PC-9 (cell line): ENCODE data around the gene PCDHGB5. TPM values are rescaled to one million over a fixed set of nuclear protein-coding genes. Genes with fewer than 3 reads are reported as not detected.
"Not testable (repeated sequence)": the region's sequence is repeated elsewhere in the genome, so short reads cannot be mapped to it uniquely, and the experiment has no call there.

ENCODE experiments used
- BruUV-seq: library from RNA; stranded (reverse); fragments of 400-500 nt; replicated peaks from 2 replicates; lab custom pipeline; 2021; lab: Mats Ljungman, UMichigan
- CTCF ChIA-PET: fragments of 300-600 bp; sonication (Branson Sonifier 250); formaldehyde crosslinking; loops from one replicate; lab custom pipeline; 2022; ENCODE audit warnings: antibody characterized with exemption; lab: Charles Lee
- POLR2A ChIA-PET: fragments of 300-600 bp; sonication (Branson Sonifier 250); formaldehyde crosslinking; loops from one replicate; lab custom pipeline; 2022; ENCODE audit warnings: antibody characterized with exemption; ENCODE audit not compliant: unreplicated experiment; lab: Charles Lee
- DNase-seq, 2 experiments: peaks; one replicate each; pipeline versions ENCODE4 v3.0.0 to v3.0.0-alpha.2; 2015 to 2022; ENCODE audit warnings: mixed read lengths in 1 of 2
- H2AFZ ChIP-seq: fragments of 200-600 bp; sonication (generic); 2 replicates; pipeline ENCODE4 v1.8.1; 2017; ENCODE audit warnings: antibody characterized with exemption
- H3F3A ChIP-seq: fragments of 200-600 bp; sonication (generic); 2 replicates; pipeline ENCODE4 v1.8.1; 2017; ENCODE audit warnings: antibody characterized with exemption, mild to moderate bottlenecking, low read depth; ENCODE audit not compliant: insufficient read depth
- H3K27ac ChIP-seq: fragments of 200-600 bp; sonication (generic); 2 replicates; pipeline ENCODE4 v1.6.1; 2016; ENCODE audit warnings: mixed run types
- H3K27me3 ChIP-seq: fragments of 200-600 bp; sonication (generic); 2 replicates; pipeline ENCODE4 v1.6.1; 2016; ENCODE audit warnings: low read depth, mixed run types; ENCODE audit not compliant: insufficient read depth
- H3K36me3 ChIP-seq: fragments of 200-600 bp; sonication (generic); 2 replicates; pipeline ENCODE4 v1.6.1; 2016; ENCODE audit warnings: low read depth, mixed run types
- H3K4me1 ChIP-seq: fragments of 200-600 bp; sonication (generic); replicated peaks from 2 replicates; pipeline ENCODE4 v1.6.1; 2016; ENCODE audit warnings: mixed run types; ENCODE audit not compliant: insufficient read depth
- H3K4me2 ChIP-seq: fragments of 200-600 bp; sonication (generic); 2 replicates; pipeline ENCODE4 v1.6.1; 2017; ENCODE audit warnings: mixed run types
- H3K4me3 ChIP-seq: fragments of 200-600 bp; sonication (generic); 2 replicates; pipeline ENCODE4 v1.6.1; 2016; ENCODE audit warnings: mixed run types
- H3K79me2 ChIP-seq: fragments of 200-600 bp; sonication (generic); 2 replicates; pipeline ENCODE4 v1.6.1; 2017; ENCODE audit warnings: low read depth, mixed run types
- H3K9me2 ChIP-seq: fragments of 200-600 bp; sonication (generic); 2 replicates; pipeline ENCODE4 v1.8.1; 2017; ENCODE audit warnings: mild to moderate bottlenecking; ENCODE audit not compliant: insufficient read depth
- H3K9me3 ChIP-seq: fragments of 200-600 bp; sonication (generic); 2 replicates; pipeline ENCODE4 v1.8.1; 2016; ENCODE audit warnings: low read depth; ENCODE audit not compliant: insufficient read depth
- H4K20me1 ChIP-seq: fragments of 200-600 bp; sonication (generic); 2 replicates; pipeline ENCODE4 v1.8.1; 2017; ENCODE audit not compliant: insufficient read depth
- EZH2 ChIP-seq: fragments of 200-600 bp; sonication (generic); IDR thresholded peaks from 2 replicates; pipeline ENCODE4 v1.8.0; 2017; ENCODE audit warnings: antibody characterized with exemption, low read depth
- intact Hi-C: fragments of 100-400 bp; cut with micrococcal nuclease; formaldehyde crosslinking; loops from one replicate; pipeline ENCODE4 v1.10.0; 2022; ENCODE audit not compliant: unreplicated experiment
- total RNA-seq: library from RNA; stranded (reverse); gene quantifications from 2 replicates; pipeline ENCODE4 v1.2.3, GENCODE V29; 2021
- TF ChIP-seq, protein P1 (sequence below): fragments of 200-600 bp; sonication (generic); conservative IDR thresholded peaks from 2 replicates; pipeline ENCODE4 v1.6.1; 2017; ENCODE audit warnings: mixed run types, antibody characterized with exemption, mild to moderate bottlenecking, moderate library complexity

The PCDHGB5 gene
- total RNA-seq, 1 experiment from 2014 or later: not detected

DNA sequence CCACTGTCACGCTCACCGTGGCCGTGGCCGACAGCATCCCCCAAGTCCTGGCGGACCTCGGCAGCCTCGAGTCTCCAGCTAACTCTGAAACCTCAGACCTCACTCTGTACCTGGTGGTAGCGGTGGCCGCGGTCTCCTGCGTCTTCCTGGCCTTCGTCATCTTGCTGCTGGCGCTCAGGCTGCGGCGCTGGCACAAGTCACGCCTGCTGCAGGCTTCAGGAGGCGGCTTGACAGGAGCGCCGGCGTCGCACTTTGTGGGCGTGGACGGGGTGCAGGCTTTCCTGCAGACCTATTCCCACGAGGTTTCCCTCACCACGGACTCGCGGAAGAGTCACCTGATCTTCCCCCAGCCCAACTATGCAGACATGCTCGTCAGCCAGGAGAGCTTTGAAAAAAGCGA lies 35.0 kb downstream of the PCDHGB5 start:
- H3K9me2 ChIP-seq, H3K27ac ChIP-seq, DNase-seq, H3K4me2 ChIP-seq, CTCF ChIA-PET, H2AFZ ChIP-seq, H3K4me1 ChIP-seq, H3K9me3 ChIP-seq, H4K20me1 ChIP-seq, intact Hi-C loops, BruUV-seq, H3K36me3 ChIP-seq, POLR2A ChIA-PET, H3K4me3 ChIP-seq, H3F3A ChIP-seq, H3K79me2 ChIP-seq: not testable (repeated sequence)
- peaks cover 20% of the 10 kb centered on the region; the same call in 1 of the 2 replicates for H3K27me3 ChIP-seq

DNA sequence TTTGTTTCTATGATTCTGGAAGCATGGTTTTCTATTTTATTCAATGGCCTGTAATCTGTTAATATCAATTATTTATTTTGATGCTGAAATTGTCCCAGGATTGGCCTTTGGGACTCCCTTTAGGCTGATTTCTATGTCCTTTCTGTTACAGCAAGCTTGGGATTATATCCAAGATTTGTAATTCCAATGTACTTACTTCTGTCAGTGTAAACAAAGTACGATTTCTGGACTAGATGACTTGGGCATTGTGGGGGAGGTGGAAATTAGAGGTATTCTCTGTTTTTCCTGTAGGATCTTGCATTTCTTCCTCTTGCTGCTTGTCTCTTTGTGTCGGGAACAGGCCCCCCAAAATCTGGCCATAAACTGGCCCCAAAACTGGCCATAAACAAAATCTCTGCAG lies 36.3 kb downstream of the PCDHGB5 start:
- ChIA-PET CTCF (no interaction called here), POLR2A (no interaction called here)
- TF ChIP-seq EZH2: no peak
- TF ChIP-seq, protein P1, sequence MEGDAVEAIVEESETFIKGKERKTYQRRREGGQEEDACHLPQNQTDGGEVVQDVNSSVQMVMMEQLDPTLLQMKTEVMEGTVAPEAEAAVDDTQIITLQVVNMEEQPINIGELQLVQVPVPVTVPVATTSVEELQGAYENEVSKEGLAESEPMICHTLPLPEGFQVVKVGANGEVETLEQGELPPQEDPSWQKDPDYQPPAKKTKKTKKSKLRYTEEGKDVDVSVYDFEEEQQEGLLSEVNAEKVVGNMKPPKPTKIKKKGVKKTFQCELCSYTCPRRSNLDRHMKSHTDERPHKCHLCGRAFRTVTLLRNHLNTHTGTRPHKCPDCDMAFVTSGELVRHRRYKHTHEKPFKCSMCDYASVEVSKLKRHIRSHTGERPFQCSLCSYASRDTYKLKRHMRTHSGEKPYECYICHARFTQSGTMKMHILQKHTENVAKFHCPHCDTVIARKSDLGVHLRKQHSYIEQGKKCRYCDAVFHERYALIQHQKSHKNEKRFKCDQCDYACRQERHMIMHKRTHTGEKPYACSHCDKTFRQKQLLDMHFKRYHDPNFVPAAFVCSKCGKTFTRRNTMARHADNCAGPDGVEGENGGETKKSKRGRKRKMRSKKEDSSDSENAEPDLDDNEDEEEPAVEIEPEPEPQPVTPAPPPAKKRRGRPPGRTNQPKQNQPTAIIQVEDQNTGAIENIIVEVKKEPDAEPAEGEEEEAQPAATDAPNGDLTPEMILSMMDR: no peak
- H3K4me1 ChIP-seq: no peaks in the 10 kb centered on the region
- peaks cover 20% of the 10 kb centered on the region; the same call in 1 of the 2 replicates for H3K27me3 ChIP-seq
- H3F3A ChIP-seq: no peaks in the 10 kb centered on the region
- no peak overlapping the region for H2AFZ ChIP-seq
- no peak overlapping the region for H3K4me2 ChIP-seq
- H3K36me3 ChIP-seq: no peaks in the 10 kb centered on the region
- intact Hi-C loops: no loop called here
- no peaks in the 10 kb centered on the region for H3K79me2 ChIP-seq
- H3K9me2 ChIP-seq: no peaks in the 10 kb centered on the region
- no peak overlapping the region for H3K27ac ChIP-seq
- no peak for DNase-seq
- H4K20me1 ChIP-seq: no peaks in the 10 kb centered on the region
- H3K4me3 ChIP-seq: no peak overlapping the region
- H3K9me3 ChIP-seq: 0 out of 2 replicates have a peak, but pooled peaks cover 3% of the 10 kb centered on the region
- no TSS peak for BruUV-seq

DNA sequence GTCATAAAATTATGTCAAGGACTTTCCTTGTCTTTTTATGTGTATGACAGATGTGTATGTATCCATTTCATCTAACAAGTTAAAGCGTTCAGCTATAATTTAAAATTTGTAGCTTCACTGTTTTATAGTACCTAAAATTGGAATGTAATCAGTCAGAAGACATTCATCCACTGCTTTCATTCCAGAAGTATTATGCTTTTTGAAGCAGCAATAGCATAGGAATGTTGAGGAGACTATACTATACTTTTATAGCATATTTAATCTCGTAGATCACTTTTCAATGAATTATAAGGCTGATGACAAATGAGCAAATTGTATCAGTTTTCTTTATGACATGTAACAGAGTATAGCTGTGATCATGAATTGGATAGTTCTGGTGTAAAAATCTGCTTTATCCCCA lies 39.5 kb downstream of the PCDHGB5 start:
- no peaks in the 10 kb centered on the region for H3F3A ChIP-seq
- intact Hi-C loops: no loop called here
- no peak overlapping the region for H2AFZ ChIP-seq
- ChIA-PET CTCF (no interaction called here), POLR2A (no interaction called here)
- no peaks in the 10 kb centered on the region for H4K20me1 ChIP-seq
- H3K27ac ChIP-seq: no peak overlapping the region
- H3K4me3 ChIP-seq: no peak overlapping the region
- no peaks in the 10 kb centered on the region for H3K79me2 ChIP-seq
- no peak for TF ChIP-seq EZH2
- TF ChIP-seq, protein P1: no peak
- no peaks in the 10 kb centered on the region for H3K36me3 ChIP-seq
- H3K4me2 ChIP-seq: no peak overlapping the region
- BruUV-seq: no TSS peak
- DNase-seq: no peak
- H3K27me3 ChIP-seq: peaks cover 32% of the 10 kb centered on the region; the same call in 1 of the 2 replicates
- no peaks in the 10 kb centered on the region for H3K4me1 ChIP-seq
- H3K9me2 ChIP-seq: no peaks in the 10 kb centered on the region
- no peaks in the 10 kb centered on the region for H3K9me3 ChIP-seq
